ENCODE measurements around the gene KIAA1614.

The KIAA1614 gene

GRCh38 chr1:180988253-180988752 lies 75.6 kb downstream of the KIAA1614 start:
- peak; percentile 50 for DNase-seq (ENCODE audit: low read depth)
- no peak overlapping the region for H3K4me3 ChIP-seq (replicated peaks; ENCODE audit: low read depth, low read length)

GRCh38 chr1:180994262-180994661 lies 81.6 kb downstream of the KIAA1614 start:
- no peak for TF ChIP-seq CTCF (IDR thresholded peaks at IDR 0.05; ENCODE audit: low read length, missing control alignments)
- no peak overlapping the region for H3K4me3 ChIP-seq (replicated peaks; ENCODE audit: low read depth, low read length)
- DNase-seq (ENCODE audit: low read depth) = no peak

More at GRCh38 chr1:180988253-180988752, 75.6 kb downstream of the KIAA1614 start:
- TF ChIP-seq CTCF (IDR thresholded peaks at IDR 0.05; ENCODE audit: low read length, missing control alignments) = no peak

GRCh38 chr1:180997843-180998504 lies 85.3 kb downstream of the KIAA1614 start:
- no peak overlapping the region for H3K4me3 ChIP-seq (replicated peaks; ENCODE audit: low read depth, low read length)
- no peak for TF ChIP-seq CTCF (IDR thresholded peaks at IDR 0.05; ENCODE audit: low read length, missing control alignments)
- no peak for DNase-seq (ENCODE audit: low read depth)

Measured in fibroblast of pulmonary artery (primary cell).